Kidney capillary endothelial cell (primary cell): Measurements from ENCODE around the gene IL23R.

Experiments used
- DNase-seq: peaks from one replicate; pipeline ENCODE4 v3.0.0-alpha.2; 2018; ENCODE audit warnings: low spot score

IL23R gene

DNA sequence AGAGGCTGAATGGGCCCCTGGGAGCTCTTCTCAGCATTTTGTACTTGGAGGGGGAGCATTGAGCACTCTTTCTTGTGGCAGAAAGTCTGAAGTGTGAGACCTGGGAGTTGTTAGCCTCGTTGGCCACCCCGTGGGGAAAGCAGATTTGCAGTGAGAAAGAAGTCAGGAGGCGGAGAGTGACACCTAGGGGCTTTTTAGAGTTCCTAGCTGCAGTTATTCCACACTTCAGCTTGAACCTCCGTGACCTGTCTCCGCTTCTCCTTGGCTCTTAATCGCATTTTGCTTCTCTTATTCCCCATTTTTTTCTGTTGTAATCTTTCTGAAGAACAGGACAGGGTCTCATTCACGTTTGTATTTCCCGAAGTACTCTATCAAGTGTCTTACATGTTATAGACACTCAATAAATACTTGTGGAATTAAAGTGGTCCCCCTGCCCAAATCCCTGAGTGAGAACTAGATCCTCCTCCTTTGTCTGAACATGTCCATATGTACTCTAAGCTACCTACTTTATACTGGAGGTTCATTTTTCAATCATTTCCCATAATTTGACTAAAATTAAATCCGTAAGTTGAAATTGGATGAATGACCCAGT is 17.0 kb upstream of the IL23R start:
- DNase-seq, result peak; percentile 60

DNA sequence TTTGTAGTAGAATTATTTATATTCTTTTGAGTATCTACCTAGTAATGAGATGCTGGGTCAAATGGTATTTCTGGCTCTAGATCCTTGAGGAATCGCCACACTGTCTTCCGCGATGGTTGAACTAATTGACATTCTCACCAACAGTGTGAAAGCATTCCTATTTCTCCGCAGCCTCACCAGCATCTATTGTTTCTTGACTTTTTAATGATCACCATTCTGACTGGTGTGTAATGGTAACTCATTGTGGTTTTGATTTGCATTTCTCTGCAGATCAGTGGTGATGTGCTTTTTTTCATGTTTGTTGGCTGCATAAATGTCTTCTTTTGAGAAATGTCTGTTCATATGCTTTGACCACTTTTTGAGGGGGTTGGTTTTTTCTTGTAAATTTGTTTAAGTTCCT is 15.3 kb upstream of the IL23R start:
- no peak for DNase-seq

DNA sequence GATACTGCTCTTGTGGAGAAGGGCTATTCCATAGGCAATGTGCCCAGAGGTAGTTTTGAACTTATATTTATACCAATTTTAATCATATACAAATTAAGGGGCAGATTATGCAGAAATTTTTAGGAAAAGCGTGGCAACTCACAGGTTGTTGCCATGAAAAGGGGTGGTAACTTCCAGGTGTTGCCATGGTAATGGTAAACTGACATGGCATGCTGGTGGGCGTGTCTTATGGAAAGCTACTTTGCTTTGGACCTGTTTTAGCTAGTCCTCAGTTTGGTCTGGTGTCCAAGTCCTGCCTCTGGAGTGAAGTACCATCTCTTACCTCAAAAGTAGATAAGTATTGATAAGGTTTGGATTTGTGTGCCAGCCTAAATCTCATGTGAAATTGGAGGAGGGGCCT is 7.9 kb upstream of the IL23R start:
- no peak for DNase-seq

DNA sequence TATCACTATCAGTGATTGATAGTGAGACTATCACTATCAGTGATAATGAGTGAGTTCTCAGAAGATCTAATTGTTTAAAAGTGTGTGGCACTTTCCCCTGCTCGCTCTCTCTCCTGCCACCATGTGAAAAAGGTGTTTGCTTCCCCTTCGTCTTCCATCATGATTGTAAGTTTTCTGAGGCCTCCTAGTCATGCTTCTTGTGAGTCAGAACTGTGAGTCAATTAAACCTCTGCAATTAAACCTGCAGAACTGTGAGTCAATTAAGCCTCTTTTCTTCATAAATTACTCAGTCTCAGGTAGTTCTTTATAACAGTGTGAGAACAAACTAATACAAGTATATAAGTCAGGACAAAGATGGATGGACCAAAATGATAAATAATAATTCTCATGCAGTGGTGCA is 7.0 kb upstream of the IL23R start:
- DNase-seq, result no peak

DNA sequence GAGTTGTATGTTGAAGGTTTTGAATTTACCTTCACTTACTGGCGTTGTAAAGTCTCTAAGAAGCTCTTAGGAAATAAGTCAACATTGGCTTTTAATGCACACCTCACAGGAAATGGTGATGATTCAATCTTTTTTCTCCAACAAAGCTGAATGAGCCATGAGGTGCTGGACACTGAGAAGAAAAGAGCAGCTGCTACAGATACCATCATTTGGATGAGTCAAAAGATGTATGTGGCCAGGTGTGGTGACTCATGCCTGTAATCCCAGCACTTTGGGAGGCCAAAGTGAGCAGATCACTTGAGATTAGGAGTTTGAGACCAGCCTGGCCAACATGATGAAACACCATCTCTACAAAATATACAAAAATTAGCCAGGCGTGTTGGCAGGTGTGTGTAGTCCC is 3.3 kb upstream of the IL23R start:
- DNase-seq, result peak; percentile 28

DNA sequence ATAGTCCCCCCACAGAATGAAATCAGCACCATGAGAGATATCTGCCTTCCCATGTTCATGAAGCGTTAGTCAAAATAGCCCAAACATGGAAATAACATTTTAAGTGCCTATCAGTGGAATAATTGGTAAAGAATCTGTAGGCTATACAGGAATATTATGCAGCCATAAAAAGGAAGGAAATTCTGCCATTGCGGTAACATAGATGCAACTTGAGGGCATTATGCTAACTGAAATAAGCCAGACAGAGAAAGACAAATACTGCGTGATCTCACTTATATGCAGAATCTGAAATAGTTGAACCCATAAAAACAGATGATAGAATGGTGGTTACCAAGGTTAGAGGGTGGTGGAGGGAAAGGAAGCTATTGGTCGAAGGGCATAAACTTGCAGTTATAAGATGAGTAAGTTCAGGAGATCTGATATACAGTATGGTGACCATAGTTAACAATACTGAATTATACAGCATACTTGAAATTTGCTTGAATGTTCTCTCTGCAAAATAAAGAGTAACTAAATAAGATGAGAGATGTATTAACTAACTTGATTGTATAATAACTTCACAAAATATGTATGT is 699 bp upstream of the IL23R start:
- DNase-seq, result no peak

DNA sequence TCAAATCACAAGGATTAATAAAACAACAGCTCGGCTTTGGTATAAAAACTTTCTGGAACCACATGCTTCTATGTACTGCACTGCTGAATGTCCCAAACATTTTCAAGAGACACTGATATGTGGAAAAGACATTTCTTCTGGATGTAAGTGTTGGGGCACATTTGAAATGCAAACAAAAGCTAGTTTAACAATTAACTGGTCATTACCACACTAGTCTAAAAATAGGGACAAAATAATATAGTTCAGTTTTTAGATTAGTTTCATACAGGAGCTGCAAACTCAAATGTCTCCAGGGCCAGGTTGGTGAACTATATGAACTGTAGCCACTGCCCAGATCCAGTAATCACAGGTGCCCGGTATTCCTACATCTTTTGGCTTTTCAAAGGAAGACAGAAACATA is 3.2 kb downstream of the IL23R start:
- DNase-seq, result no peak

DNA sequence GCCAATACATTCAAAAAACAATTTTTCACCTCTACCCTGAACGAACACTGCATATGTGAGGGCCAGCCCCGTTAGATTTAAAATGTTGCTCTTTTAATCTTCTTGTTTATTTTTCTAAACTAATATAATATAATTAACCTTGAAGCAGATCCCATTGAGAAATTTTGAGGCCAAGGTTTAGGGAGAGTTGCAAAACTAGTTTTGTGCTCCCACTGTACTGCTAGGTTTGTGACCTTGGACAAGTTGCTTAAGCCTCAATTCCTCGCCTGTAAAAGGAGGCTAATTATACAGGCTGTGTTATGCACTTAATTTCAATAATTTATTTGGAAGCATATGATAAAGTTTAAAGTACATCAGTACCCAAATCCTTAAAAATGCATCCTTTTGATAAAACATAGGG is 3.7 kb downstream of the IL23R start:
- no peak for DNase-seq

DNA sequence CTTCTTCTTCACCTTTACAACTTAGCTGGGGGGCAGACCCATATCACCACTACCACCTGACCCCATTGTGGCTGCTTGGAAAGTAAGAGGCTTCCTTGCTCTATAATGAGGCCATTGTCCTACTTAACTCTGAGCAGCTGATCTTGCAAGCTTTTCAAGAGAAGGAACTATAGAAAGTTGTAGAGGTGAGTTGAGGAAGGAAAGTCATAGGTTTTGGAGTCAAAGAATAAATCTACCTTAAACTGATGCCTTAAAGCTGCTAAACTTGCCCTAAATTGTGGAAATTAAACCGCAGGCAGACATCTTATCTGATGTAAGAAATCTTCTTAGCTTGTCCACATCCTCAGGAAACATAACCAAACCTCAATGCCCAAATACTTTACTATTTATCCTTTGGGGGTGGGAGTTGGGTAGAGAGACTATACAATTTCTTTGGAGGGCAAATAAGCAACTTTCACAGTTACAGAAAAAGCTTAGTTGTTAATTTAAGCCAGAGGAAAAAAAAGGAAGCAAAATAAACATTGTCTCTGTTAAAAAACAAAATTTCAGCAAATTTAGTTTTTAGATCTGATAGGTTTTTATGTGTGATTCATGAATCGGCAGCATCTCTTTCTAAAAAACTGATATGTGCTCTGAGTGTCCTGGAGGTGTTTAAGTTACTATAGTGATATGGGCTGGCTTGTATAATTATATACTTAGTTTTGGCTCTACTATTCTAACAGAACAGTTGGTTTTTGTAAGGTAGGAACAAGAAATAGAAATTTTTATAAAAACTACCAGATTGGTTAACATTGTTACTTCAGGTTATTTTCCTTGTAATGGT is 4.7 kb downstream of the IL23R start:
- no peak for DNase-seq

DNA sequence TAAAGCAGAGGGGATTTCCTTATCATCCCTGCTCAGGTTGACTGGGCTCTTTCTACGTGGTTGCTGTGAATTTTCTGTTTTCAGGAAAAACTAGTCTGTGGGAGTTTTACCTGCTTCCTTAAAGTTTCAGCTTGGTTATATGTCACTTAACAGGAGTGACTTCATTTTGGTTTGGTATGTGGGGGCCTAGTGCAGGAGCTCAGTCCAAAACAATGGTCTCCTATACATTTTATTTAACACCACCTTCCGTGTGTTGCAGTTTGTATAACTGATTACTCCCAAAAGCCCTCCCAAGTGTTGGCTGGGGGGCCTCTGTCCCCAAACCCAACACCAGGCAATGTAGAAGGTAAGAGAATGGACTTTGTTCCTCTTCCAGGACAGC is 5.3 kb downstream of the IL23R start:
- no peak for DNase-seq

DNA sequence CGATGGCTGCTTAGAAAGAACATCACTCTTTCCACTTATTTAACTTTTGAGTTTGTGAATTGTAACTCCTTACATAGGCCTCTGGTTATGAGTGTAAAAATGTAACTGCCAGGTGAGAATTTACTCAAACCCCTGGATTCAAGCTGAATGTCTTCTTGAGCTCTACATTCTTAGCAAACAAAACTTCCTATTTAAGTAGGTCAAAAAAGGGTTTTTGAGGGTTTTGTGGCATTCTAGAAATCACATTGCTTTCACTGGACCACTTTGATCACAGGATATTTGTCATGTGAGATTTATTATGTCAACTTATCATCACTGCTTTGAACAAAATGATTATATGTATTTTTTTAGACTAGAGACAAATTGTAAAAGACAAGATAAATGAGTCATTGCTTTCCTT is 5.7 kb downstream of the IL23R start:
- DNase-seq, result no peak

DNA sequence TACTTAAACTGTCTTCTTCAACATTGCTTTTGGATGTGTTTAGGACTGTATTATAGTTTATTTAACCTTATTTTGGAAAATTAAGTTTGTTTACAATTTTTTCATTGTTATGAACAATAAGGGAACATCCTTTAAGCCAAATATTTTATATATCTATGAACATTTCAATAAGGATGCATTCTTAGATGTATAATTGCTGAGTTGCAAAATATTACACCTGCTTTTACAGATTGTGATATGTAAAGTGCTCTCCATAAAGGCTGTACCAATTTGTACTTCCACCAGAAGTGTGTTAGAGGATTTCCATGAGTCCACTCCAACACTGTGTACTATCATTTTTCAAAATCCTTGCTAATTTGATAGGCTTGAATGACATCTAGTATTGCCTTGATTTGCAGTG is 7.7 kb downstream of the IL23R start:
- DNase-seq, result no peak

DNA sequence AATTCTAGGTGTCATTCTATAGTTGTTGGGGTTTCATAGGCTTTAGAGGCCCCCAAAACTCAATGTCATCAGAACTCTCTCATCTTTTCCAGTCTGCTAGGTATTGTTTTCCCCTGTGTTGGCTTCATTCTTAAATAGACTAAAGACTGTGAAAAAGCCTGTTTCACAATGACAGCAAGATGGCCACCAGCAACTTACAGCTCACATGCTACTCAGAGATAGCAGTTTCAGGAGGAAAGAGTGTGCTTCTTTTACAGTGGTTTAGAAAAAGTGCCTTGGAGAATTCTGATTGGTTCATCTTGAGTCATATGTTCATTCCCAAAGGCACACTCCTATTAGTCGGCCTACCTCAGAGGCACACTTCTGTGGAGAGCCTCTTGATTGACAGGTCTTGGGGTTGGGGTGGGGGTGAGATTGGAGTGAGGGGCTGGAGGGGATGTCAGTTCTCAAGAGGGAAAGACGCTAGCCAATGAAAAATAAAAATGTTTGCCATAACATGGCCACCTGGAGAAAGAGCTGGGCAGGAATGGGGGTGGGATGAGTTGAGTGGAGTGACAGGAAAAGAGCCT is 8.5 kb downstream of the IL23R start:
- DNase-seq, result no peak

DNA sequence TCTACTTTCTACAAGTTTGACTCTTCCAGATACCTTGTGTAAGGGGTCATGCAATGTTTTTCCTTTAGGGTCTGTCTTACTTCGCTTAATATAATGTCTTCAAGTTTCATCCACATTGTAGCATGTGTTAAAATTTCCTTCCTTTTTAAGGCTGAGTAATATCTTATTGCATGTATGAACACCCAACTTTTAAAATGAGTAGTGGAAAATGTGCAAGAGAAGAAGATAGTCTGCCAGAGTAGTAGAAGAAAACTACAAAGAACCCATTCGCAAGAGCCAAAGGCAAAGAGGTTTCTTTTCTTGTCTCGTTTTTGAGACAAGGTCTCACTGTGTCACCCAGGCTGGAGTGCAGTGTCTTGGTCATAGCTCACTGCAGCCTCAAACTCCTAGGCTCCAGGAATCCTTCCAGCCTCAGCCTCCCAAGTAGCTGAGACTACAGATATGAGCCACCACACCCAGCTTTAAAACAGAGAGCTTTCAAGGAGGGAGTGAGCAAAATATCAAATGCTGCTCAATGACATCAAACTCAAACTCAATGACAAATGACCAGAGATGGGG is 9.4 kb downstream of the IL23R start:
- DNase-seq, result no peak

DNA sequence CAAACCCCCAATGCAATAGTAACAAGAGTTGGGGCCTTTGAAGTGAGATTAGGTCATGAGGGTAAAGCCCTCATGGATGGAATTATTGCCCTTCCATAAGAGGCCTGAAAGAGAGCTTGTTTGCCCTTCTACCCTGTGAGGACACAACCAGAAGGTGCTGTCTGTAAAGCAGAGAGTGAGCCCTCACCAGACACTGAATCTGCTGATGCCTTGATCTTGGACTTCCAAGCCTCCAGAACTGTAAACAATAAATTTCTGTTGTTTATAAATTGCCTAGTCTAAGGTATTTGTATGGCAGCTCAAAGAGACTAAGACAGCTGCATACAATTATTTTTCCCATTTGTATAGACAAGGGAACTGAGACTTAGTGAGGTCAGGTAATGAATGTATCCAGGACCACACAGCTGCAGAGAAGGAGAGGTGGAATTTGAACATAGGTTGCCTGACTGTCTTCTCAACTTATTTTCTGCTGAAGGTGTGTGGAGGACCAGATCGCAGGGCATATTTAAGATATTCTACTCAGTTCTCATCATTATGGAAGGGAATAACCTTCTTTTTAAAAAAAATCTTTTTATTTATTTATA is 18.7 kb downstream of the IL23R start:
- no peak for DNase-seq

DNA sequence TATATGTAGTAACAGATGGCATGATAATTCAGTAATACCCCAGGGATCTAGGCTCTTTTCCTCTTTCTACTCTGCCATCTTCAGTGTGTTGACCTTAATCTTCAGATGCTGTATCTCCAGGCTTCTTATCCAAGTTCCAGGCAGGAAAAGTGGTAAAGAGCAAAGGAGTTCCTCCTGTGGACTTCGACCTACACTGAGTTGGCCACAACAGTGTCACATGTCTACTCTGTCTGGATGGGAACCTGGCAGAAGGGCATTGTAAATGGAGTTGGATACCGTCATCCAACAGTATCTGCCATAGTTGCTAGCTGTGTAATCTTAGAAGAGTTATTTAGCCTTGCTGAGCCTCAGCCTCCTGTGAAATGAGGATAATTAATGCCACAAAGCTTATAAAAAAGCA is 21.9 kb downstream of the IL23R start:
- DNase-seq, result no peak

DNA sequence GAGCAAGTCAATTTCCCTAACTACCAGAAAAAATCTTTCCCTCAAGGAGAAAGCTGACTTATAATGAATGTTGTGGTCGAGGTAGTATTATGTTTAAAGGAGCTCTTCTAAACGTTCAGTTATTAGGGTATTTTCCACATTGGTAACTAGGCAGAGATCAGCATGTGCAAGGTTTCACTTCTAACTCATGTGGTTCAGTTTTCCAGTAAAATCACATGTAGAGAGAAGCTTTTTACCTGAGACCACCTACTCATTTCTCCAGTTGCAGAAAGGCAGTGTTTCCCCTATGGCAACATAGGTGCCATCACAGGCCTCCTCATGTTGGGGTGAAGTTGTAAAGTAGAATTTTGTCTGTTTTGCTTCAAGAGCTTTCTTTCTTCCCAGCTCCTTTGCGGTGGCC is 23.7 kb downstream of the IL23R start:
- DNase-seq, result no peak

DNA sequence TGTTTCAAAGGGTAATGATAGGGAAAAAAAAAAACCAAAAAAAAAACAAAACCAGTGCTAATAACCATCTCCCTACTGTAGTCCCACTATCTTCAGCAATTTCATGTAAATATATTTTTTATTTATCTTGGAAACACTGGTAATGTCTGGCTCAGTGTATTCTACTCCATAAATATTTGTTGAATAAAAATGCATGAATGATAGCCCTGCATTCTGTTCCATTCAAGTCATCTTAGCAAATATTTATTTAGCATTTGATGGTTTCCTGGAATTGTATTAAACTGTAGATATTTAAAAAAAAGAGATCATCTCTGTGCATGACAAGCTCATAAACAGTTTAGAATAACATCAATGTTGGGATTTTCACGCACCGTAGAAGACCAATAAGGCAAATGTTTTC is 24.2 kb downstream of the IL23R start:
- no peak for DNase-seq

DNA sequence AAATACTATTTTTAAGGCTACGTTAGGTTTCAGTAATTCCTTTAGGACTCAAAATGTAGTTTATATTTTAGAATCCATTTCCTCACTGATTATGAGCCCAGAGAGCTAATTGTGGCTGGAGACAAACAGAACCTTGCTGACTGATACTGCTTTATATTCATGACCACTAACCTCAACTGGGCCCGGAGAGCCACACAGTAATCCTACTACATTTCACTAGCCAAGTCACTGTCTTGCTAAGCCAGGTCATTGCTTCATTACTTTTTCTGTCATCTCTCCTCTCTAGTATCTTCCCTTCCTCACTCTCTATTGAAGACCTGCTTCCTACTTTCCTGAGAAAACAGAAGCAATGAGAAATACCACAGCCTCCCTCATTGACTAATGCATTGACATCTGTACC is 24.7 kb downstream of the IL23R start:
- DNase-seq, result no peak

DNA sequence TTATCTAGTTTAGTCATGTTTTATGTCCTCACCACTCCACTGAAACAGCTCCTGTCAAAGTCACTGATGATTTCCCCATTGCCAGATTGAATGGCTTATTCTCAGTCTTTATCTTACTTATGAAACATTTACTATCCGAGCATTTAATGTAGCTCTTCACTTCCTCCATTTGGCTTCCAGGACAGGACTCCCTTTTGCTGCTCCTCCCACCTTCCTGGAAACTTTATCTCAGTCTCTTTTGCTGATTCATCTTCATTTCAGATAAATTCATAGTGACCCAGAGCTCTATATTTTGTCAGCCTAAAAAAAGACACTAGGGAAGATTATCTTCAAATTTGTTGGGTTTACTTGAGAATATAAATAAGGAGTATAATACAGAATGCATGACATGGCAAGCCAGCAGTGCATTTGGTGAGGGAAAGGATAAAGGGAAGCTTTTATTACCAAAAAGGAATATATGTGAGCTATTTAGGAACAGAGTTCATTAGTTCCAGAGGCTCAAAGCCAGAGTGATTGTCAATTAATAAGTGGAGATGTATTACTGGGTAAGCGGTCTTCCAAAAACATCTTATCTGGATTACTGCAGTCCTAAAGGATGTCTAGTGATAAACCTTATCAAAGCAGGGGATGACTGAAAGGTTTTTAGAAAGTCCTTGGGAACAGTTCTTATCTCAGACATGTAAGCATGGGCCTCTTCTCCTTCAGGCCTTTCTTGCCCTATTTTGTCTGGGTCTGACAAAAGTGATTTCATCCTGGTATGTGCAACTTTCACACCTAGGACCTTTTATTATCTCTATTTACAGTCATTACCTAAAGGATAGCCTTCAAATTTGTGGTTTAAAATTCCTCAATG is 25.6 kb downstream of the IL23R start:
- DNase-seq, result no peak

DNA sequence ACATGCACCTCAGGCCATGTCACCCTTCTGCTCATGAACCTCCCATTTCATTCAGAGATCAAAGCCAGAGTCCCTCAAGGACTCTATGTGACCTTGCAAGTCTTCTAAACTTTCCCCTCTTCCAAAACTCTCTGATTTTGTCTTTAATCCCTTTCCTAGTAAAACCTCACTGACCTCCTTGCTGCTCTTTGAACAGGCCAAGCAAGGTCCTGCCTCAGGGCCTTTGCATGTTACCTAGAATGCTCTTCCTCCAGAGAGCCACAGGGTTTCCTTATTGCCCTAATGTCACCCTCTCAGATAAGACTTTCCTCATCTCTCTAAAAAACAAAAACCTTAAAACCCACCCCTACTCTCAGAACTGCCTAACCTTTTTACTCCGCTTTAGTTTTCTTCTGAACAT is 26.6 kb downstream of the IL23R start:
- DNase-seq, result no peak

DNA sequence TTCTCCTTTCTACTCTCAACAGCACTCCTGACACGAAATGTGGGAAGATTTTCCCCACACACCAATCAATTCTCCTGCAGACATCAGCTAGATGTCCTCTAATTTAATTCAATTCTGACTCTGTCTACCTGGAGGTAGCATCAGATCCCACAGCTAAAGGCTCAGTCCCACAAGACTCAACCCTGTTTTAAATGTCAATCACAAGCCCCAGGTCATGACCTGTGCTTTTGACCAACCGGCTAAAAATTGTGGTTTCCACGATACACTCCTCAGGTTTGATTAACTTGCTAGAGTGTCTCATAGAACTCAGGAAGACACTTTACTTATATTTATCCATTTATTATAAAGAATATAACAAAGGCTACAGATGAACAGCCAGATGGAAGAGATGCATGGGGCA is 27.4 kb downstream of the IL23R start:
- DNase-seq, result no peak
